ENCODE data around the gene SELPLG.
"Not testable (repeated sequence)": the region's sequence is repeated elsewhere in the genome, so short reads cannot be mapped to it uniquely, and the experiment has no call there.

The SELPLG gene

GRCh38 chr12:108655812-108656175 lies 22.1 kb upstream of the SELPLG start:
- H3K4me1 ChIP-seq (ENCODE audit: control insufficient read depth, insufficient read depth, low read depth, low read length); H4K91ac ChIP-seq (ENCODE audit: low read length); H4K8ac ChIP-seq (ENCODE audit: low read length); DNase-seq; H3K14ac ChIP-seq (ENCODE audit: low read length in 2 of 2); H3K4me2 ChIP-seq (ENCODE audit: low read length, poor library complexity, severe bottlenecking); H2BK120ac ChIP-seq (ENCODE audit: low read depth, low read length); H2AK5ac ChIP-seq (ENCODE audit: low read length, severe bottlenecking); H3K27ac ChIP-seq (ENCODE audit: low read length, poor library complexity, severe bottlenecking); H2AFZ ChIP-seq (ENCODE audit: low read depth, low read length); H3K27me3 ChIP-seq (ENCODE audit: control insufficient read depth in 1 of 2, insufficient read depth in 1 of 2, low read length in 2 of 2); H2BK12ac ChIP-seq (ENCODE audit: low read length in 2 of 2); H3K18ac ChIP-seq (ENCODE audit: low read depth in 1 of 2, low read length in 2 of 2); H2BK5ac ChIP-seq (ENCODE audit: low read depth, low read length, poor library complexity, severe bottlenecking); H3K9me3 ChIP-seq (ENCODE audit: control insufficient read depth, low read length); H3K4ac ChIP-seq (ENCODE audit: low read depth in 1 of 2, low read length in 2 of 2); H3K79me1 ChIP-seq (replicated peaks; ENCODE audit: low read length, poor library complexity, severe bottlenecking); H3K9ac ChIP-seq (ENCODE audit: low read length); H3K23ac ChIP-seq (ENCODE audit: low read length in 2 of 2); H2BK15ac ChIP-seq (ENCODE audit: low read depth, poor library complexity, severe bottlenecking); H3K4me3 ChIP-seq (ENCODE audit: insufficient read depth in 1 of 2, low read depth in 1 of 2, low read length in 2 of 2): not testable (repeated sequence)
- no CpG with 5 or more reads among the region's 28 CpGs for WGBS
- H3K36me3 ChIP-seq (ENCODE audit: control insufficient read depth in 1 of 2, insufficient read depth in 2 of 2, low read depth in 1 of 2, low read length in 2 of 2): peaks cover 33 to 66% of the 10 kb centered on the region in 2 experiments

GRCh38 chr12:108654622-108655021 lies 20.9 kb upstream of the SELPLG start:
- H3K23ac ChIP-seq (ENCODE audit: low read length in 2 of 2); H3K9me3 ChIP-seq (ENCODE audit: control insufficient read depth, low read length); H3K4me1 ChIP-seq (ENCODE audit: control insufficient read depth, insufficient read depth, low read depth, low read length); H2AK5ac ChIP-seq (ENCODE audit: low read length, severe bottlenecking); H2BK12ac ChIP-seq (ENCODE audit: low read length in 2 of 2); H2BK15ac ChIP-seq (ENCODE audit: low read depth, poor library complexity, severe bottlenecking); H3K79me1 ChIP-seq (replicated peaks; ENCODE audit: low read length, poor library complexity, severe bottlenecking); H4K8ac ChIP-seq (ENCODE audit: low read length); H2BK120ac ChIP-seq (ENCODE audit: low read depth, low read length); H3K18ac ChIP-seq (ENCODE audit: low read depth in 1 of 2, low read length in 2 of 2); H3K4me2 ChIP-seq (ENCODE audit: low read length, poor library complexity, severe bottlenecking); H3K27ac ChIP-seq (ENCODE audit: low read length, poor library complexity, severe bottlenecking); H2BK5ac ChIP-seq (ENCODE audit: low read depth, low read length, poor library complexity, severe bottlenecking); DNase-seq; H4K91ac ChIP-seq (ENCODE audit: low read length); H3K4me3 ChIP-seq (ENCODE audit: insufficient read depth in 1 of 2, low read depth in 1 of 2, low read length in 2 of 2); H3K27me3 ChIP-seq (ENCODE audit: control insufficient read depth in 1 of 2, insufficient read depth in 1 of 2, low read length in 2 of 2); H3K9ac ChIP-seq (ENCODE audit: low read length); H2AFZ ChIP-seq (ENCODE audit: low read depth, low read length); H3K4ac ChIP-seq (ENCODE audit: low read depth in 1 of 2, low read length in 2 of 2); H3K14ac ChIP-seq (ENCODE audit: low read length in 2 of 2): not testable (repeated sequence)
- WGBS: 96% methylated on average over 8 of the region's 9 CpGs
- peaks cover 31 to 74% of the 10 kb centered on the region in 2 experiments for H3K36me3 ChIP-seq (ENCODE audit: control insufficient read depth in 1 of 2, insufficient read depth in 2 of 2, low read depth in 1 of 2, low read length in 2 of 2)

GRCh38 chr12:108653922-108654321 lies 20.2 kb upstream of the SELPLG start:
- H3K14ac ChIP-seq (ENCODE audit: low read length in 2 of 2): no peak overlapping the region
- H3K4ac ChIP-seq (ENCODE audit: low read depth in 1 of 2, low read length in 2 of 2): no peak overlapping the region
- H4K91ac ChIP-seq (ENCODE audit: low read length): no peak overlapping the region
- no peaks in the 10 kb centered on the region for H3K4me1 ChIP-seq (ENCODE audit: control insufficient read depth, insufficient read depth, low read depth, low read length)
- no peak overlapping the region for H3K4me3 ChIP-seq (ENCODE audit: insufficient read depth in 1 of 2, low read depth in 1 of 2, low read length in 2 of 2)
- no peak overlapping the region for H2BK15ac ChIP-seq (ENCODE audit: low read depth, poor library complexity, severe bottlenecking)
- H2BK5ac ChIP-seq (ENCODE audit: low read depth, low read length, poor library complexity, severe bottlenecking): no peak overlapping the region
- no peak overlapping the region for H3K18ac ChIP-seq (ENCODE audit: low read depth in 1 of 2, low read length in 2 of 2)
- WGBS: 96% methylated on average over 3 of the region's 3 CpGs
- no peaks in the 10 kb centered on the region for H3K9me3 ChIP-seq (ENCODE audit: control insufficient read depth, low read length)
- no peak overlapping the region for H2BK12ac ChIP-seq (ENCODE audit: low read length in 2 of 2)
- no peak for DNase-seq
- H3K79me1 ChIP-seq (replicated peaks; ENCODE audit: low read length, poor library complexity, severe bottlenecking): peaks cover 6% of the 10 kb centered on the region
- H3K4me2 ChIP-seq (ENCODE audit: low read length, poor library complexity, severe bottlenecking): no peak overlapping the region
- H3K27me3 ChIP-seq (ENCODE audit: control insufficient read depth in 1 of 2, insufficient read depth in 1 of 2, low read length in 2 of 2): no peaks in the 10 kb centered on the region
- no peak overlapping the region for H2AFZ ChIP-seq (ENCODE audit: low read depth, low read length)
- no peak overlapping the region for H2BK120ac ChIP-seq (ENCODE audit: low read depth, low read length)
- no peak overlapping the region for H3K9ac ChIP-seq (ENCODE audit: low read length)
- peaks cover 31 to 74% of the 10 kb centered on the region in 2 experiments for H3K36me3 ChIP-seq (ENCODE audit: control insufficient read depth in 1 of 2, insufficient read depth in 2 of 2, low read depth in 1 of 2, low read length in 2 of 2)
- H4K8ac ChIP-seq (ENCODE audit: low read length): no peak overlapping the region
- no peak overlapping the region for H3K23ac ChIP-seq (ENCODE audit: low read length in 2 of 2)
- no peak overlapping the region for H2AK5ac ChIP-seq (ENCODE audit: low read length, severe bottlenecking)
- H3K27ac ChIP-seq (ENCODE audit: low read length, poor library complexity, severe bottlenecking): no peak overlapping the region

GRCh38 chr12:108653082-108653516 lies 19.4 kb upstream of the SELPLG start:
- no peaks in the 10 kb centered on the region for H3K9me3 ChIP-seq (ENCODE audit: control insufficient read depth, low read length)

More at GRCh38 chr12:108653082-108653516, 19.4 kb upstream of the SELPLG start:
- Histone ChIP-seq H3K27ac (ENCODE audit: low read length, poor library complexity, severe bottlenecking) (peak overlapping the region; percentile 9), H3K4me1 (ENCODE audit: control insufficient read depth, insufficient read depth, low read depth, low read length) (no peaks in the 10 kb centered on the region), H3K9ac (ENCODE audit: low read length) (peak overlapping the region; percentile 4), H3K27me3 (ENCODE audit: control insufficient read depth in 1 of 2, insufficient read depth in 1 of 2, low read length in 2 of 2) (no peaks in the 10 kb centered on the region), H2AK5ac (ENCODE audit: low read length, severe bottlenecking) (no peak overlapping the region), H3K36me3 (ENCODE audit: control insufficient read depth in 1 of 2, insufficient read depth in 2 of 2, low read depth in 1 of 2, low read length in 2 of 2) (peaks cover 34 to 75% of the 10 kb centered on the region in 2 experiments), H4K91ac (ENCODE audit: low read length) (no peak overlapping the region), H3K4ac (ENCODE audit: low read depth in 1 of 2, low read length in 2 of 2) (no peak overlapping the region), H2BK5ac (ENCODE audit: low read depth, low read length, poor library complexity, severe bottlenecking) (no peak overlapping the region), H3K14ac (ENCODE audit: low read length in 2 of 2) (no peak overlapping the region), H3K4me2 (ENCODE audit: low read length, poor library complexity, severe bottlenecking) (no peak overlapping the region), H2BK120ac (ENCODE audit: low read depth, low read length) (no peak overlapping the region), H3K79me1 (replicated peaks; ENCODE audit: low read length, poor library complexity, severe bottlenecking) (peaks cover 9% of the 10 kb centered on the region), H2BK15ac (ENCODE audit: low read depth, poor library complexity, severe bottlenecking) (no peak overlapping the region), H3K4me3 (ENCODE audit: insufficient read depth in 1 of 2, low read depth in 1 of 2, low read length in 2 of 2) (no peak overlapping the region), H3K23ac (ENCODE audit: low read length in 2 of 2) (no peak overlapping the region), H2AFZ (ENCODE audit: low read depth, low read length) (no peak overlapping the region), H2BK12ac (ENCODE audit: low read length in 2 of 2) (no peak overlapping the region), H4K8ac (ENCODE audit: low read length) (no peak overlapping the region), H3K18ac (ENCODE audit: low read depth in 1 of 2, low read length in 2 of 2) (no peak overlapping the region)
- DNase-seq: no peak
